ENCODE measurements around the gene ISCA2.

DNA sequence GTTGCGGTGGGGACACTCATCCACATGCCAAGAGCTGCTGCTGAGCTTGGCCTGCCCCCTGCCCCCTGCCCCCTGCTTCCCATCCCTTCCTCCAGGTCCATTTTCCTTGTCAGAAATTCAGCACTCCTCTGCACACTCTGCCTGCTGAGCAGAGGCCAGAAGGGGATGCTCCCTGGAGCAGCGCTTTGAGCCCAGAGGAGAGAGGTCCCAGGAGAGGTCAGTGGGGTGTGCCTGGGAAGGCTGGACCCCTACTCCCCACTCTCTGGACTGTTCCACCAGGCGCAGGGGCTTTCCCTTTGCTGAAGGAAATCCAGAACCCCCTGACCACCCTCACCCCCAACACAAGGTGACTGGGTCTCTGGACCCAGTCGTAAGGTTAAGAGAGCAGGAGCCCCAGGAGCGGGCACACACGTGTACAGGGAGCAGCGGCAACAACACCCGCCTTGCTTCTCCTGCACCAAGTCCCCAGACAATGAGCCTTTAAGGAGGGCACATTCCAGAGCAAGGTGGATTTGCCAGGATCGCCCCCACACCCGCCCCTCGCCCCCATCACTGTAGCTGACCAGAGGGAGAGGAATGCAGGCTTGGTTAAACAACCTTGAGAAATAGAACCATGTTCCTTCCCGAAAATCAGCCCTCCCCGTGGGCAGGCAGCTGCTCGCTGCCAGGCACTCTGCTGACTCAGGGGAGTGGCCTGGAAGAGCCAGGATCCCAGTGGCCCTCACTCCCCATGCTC, 30.7 kb downstream of the ISCA2 start:
- no peak for TF ChIP-seq MAFF (IDR thresholded peaks at IDR 0.05; ENCODE audit: low read length)
- TF ChIP-seq, protein P1, sequence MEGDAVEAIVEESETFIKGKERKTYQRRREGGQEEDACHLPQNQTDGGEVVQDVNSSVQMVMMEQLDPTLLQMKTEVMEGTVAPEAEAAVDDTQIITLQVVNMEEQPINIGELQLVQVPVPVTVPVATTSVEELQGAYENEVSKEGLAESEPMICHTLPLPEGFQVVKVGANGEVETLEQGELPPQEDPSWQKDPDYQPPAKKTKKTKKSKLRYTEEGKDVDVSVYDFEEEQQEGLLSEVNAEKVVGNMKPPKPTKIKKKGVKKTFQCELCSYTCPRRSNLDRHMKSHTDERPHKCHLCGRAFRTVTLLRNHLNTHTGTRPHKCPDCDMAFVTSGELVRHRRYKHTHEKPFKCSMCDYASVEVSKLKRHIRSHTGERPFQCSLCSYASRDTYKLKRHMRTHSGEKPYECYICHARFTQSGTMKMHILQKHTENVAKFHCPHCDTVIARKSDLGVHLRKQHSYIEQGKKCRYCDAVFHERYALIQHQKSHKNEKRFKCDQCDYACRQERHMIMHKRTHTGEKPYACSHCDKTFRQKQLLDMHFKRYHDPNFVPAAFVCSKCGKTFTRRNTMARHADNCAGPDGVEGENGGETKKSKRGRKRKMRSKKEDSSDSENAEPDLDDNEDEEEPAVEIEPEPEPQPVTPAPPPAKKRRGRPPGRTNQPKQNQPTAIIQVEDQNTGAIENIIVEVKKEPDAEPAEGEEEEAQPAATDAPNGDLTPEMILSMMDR (IDR thresholded peaks at IDR 0.05 in 2 of 3, conservative IDR thresholded peaks at IDR 0.05 in 1 of 3; ENCODE audit: insufficient read depth in 2 of 3, low read depth in 1 of 3, low read length in 3 of 3), result no peak
- no peak for TF ChIP-seq TARDBP (IDR thresholded peaks at IDR 0.05)
- TF ChIP-seq, protein P2, sequence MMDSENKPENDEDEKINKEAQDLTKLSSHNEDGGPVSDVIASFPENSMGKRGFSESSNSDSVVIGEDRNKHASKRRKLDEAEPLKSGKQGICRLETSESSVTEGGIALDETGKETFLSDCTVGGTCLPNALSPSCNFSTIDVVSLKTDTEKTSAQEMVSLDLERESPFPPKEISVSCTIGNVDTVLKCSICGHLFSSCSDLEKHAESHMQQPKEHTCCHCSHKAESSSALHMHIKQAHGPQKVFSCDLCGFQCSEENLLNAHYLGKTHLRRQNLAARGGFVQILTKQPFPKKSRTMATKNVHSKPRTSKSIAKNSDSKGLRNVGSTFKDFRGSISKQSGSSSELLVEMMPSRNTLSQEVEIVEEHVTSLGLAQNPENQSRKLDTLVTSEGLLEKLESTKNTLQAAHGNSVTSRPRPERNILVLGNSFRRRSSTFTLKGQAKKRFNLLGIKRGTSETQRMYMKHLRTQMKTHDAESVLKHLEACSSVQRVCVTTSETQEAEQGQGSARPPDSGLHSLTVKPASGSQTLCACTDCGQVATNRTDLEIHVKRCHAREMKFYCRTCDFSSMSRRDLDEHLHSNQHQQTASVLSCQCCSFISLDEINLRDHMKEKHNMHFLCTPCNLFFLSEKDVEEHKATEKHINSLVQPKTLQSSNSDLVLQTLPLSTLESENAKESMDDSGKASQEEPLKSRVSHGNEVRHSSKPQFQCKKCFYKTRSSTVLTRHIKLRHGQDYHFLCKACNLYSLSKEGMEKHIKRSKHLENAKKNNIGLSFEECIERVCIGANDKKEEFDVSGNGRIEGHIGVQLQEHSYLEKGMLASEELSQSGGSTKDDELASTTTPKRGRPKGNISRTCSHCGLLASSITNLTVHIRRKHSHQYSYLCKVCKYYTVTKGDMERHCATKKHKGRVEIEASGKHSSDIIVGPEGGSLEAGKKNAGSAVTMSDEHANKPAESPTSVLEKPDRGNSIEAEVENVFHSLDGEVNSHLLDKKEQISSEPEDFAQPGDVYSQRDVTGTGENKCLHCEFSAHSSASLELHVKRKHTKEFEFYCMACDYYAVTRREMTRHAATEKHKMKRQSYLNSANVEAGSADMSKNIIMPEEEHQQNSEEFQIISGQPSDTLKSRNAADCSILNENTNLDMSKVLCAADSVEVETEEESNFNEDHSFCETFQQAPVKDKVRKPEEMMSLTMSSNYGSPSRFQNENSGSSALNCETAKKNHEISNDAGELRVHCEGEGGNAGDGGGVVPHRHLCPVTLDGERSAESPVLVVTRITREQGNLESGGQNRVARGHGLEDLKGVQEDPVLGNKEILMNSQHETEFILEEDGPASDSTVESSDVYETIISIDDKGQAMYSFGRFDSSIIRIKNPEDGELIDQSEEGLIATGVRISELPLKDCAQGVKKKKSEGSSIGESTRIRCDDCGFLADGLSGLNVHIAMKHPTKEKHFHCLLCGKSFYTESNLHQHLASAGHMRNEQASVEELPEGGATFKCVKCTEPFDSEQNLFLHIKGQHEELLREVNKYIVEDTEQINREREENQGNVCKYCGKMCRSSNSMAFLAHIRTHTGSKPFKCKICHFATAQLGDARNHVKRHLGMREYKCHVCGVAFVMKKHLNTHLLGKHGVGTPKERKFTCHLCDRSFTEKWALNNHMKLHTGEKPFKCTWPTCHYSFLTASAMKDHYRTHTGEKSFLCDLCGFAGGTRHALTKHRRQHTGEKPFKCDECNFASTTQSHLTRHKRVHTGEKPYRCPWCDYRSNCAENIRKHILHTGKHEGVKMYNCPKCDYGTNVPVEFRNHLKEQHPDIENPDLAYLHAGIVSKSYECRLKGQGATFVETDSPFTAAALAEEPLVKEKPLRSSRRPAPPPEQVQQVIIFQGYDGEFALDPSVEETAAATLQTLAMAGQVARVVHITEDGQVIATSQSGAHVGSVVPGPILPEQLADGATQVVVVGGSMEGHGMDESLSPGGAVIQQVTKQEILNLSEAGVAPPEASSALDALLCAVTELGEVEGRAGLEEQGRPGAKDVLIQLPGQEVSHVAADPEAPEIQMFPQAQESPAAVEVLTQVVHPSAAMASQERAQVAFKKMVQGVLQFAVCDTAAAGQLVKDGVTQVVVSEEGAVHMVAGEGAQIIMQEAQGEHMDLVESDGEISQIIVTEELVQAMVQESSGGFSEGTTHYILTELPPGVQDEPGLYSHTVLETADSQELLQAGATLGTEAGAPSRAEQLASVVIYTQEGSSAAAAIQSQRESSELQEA (IDR thresholded peaks at IDR 0.05; ENCODE audit: low read depth), result no peak
- no peak for TF ChIP-seq YY1 (IDR thresholded peaks at IDR 0.05; ENCODE audit: borderline replicate concordance in 1 of 3, control insufficient read depth in 1 of 3, extremely low read depth in 1 of 3, insufficient read depth in 3 of 3, insufficient read length in 1 of 3, insufficient replicate concordance in 2 of 3, low read depth in 1 of 3, low read length in 2 of 3)
- TF ChIP-seq ZNF408 (CRISPR knock-in tag; IDR thresholded peaks at IDR 0.05; ENCODE audit: low read depth), result no peak

Measured in K562 (cell line).